RWPE1 (cell line): Measurements from ENCODE around the gene SLC16A1.

ENCODE experiments used
- CTCF ChIA-PET: fragments of 350-600 bp; sonication (Branson Sonifier 250); formaldehyde crosslinking; extraction: SDS; loops from one replicate; lab custom pipeline; 2021; lab: Yijun Ruan, JAX
- POLR2A ChIA-PET: fragments of 400-600 bp; formaldehyde crosslinking; extraction: SDS; loops from one replicate; lab custom pipeline; 2020; ENCODE audit warnings: antibody characterized with exemption; ENCODE audit not compliant: low non-redundant PET; lab: Yijun Ruan, JAX
- DNase-seq: peaks from one replicate; pipeline ENCODE4 v3.0.0; 2012; ENCODE audit warnings: low spot score
- H3K27ac ChIP-seq: fragments of 450-650 bp; 2 replicates; pipeline ENCODE4 v1.5.1; 2017
- CTCF ChIP-seq: fragments of 450-650 bp; conservative IDR thresholded peaks from 2 replicates; pipeline ENCODE4 v1.5.1; 2017; ENCODE audit warnings: low read depth, mild to moderate bottlenecking

The SLC16A1 gene

GRCh38 chr1:112878321-112878720, 77.7 kb downstream of the SLC16A1 start:
- ChIA-PET POLR2A (no interaction called here), CTCF (interaction anchor here (1.0 kb wide), 1 partner anchor 165 kb away, joined by 3 read pairs; no protein-coding TSS in a partner anchor)
- no peak for DNase-seq
- H3K27ac ChIP-seq = no peak overlapping the region
- no peak for TF ChIP-seq CTCF

GRCh38 chr1:112877750-112878149, 78.2 kb downstream of the SLC16A1 start:
- no peak for DNase-seq
- ChIA-PET CTCF (interaction anchor here (0.6 kb wide), 1 partner anchor 13 kb away, joined by 3 read pairs; no protein-coding TSS in a partner anchor), POLR2A (no interaction called here)
- no peak for TF ChIP-seq CTCF
- H3K27ac ChIP-seq = no peak overlapping the region

GRCh38 chr1:112876315-112876714, 79.7 kb downstream of the SLC16A1 start:
- no peak for TF ChIP-seq CTCF
- DNase-seq = no peak
- ChIA-PET CTCF (interaction anchor here (0.6 kb wide), 2 partner anchors 72 to 131 kb away, joined by 3 to 4 read pairs; no protein-coding TSS in a partner anchor), POLR2A (no interaction called here)
- H3K27ac ChIP-seq = no peak overlapping the region

- no peak overlapping the region for H3K27ac ChIP-seq
- no peak for DNase-seq
- POLR2A ChIA-PET = no interaction called here
- CTCF ChIA-PET = no interaction called here
- TF ChIP-seq CTCF = no peak
These were observed 83.4 kb downstream of the SLC16A1 start for GRCh38 chr1:112872551-112872962.

- no peak for TF ChIP-seq CTCF
- POLR2A ChIA-PET = no interaction called here
- no peak overlapping the region for H3K27ac ChIP-seq
- no peak for DNase-seq
- CTCF ChIA-PET = interaction anchor here (1.0 kb wide), 1 partner anchor 11 kb away, joined by 3 read pairs; no protein-coding TSS in a partner anchor
These were observed 84.9 kb downstream of the SLC16A1 start for GRCh38 chr1:112870887-112871646.

GRCh38 chr1:112869895-112870294, 86.1 kb downstream of the SLC16A1 start:
- ChIA-PET POLR2A (no interaction called here), CTCF (no interaction called here)
- DNase-seq = no peak
- H3K27ac ChIP-seq = no peak overlapping the region
- TF ChIP-seq CTCF = no peak
